HG02623 (cell line): ENCODE data around the gene GATB.

ENCODE experiments used
- ATAC-seq: cut with Tn5 transposase; IDR thresholded peaks from one replicate; pipeline ENCODE4 v1.9.1; 2021; ENCODE audit warnings: moderate library complexity; ENCODE audit not compliant: unreplicated experiment

The GATB gene

DNA sequence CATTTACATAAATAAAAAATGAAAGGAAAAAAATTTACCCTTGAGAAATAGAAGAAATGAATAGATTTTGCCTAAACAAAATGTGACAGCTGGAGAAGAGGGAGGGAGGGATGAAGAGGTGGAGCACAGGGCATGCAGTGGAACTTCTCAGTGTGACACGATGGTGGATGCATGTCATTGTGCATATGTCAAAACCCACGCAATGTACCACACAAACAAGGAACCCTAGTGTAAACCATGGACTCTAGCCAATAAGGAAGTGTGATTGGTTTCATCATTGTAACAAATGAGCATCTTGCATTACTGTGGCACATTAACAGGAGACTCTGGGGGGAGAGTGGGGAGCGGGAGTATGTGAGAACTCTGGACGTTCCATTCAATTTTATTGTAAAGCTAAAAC lies 58.6 kb downstream of the GATB start:
- no peak for ATAC-seq

DNA sequence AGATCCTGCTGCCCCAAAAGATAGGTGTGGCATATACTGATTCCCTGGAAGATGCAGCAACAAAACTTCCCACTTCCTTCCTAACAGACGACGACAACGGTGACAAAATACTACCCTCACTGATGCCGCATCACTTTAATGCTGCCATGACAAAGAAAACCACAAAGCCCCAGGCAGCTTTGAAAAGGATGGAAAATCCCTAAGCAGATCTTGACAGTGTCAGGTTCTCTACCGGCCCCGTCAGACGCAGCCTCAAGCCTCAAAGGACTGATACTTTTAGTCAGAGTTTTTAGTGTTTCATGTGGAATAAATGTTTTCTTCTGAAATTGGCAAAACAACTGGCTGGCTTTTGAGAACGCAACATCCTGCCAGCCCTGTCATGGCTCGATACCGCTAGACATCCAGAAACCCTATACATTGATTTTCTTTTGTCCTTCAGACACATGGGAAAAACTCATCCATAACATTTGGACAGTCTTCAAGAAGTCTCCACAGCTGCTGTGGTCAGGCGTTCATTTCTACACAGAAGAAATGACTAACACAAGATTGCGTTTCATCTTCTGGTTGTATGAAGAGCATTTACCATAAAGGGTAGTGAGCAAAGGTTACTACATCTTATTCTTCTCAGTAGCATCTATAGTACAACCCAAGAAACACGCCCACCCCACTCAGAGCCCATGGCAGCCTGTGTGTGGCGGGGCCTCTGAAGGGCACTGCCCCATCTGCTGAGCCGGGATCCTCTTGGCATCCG lies 60.1 kb downstream of the GATB start:
- no peak for ATAC-seq

DNA sequence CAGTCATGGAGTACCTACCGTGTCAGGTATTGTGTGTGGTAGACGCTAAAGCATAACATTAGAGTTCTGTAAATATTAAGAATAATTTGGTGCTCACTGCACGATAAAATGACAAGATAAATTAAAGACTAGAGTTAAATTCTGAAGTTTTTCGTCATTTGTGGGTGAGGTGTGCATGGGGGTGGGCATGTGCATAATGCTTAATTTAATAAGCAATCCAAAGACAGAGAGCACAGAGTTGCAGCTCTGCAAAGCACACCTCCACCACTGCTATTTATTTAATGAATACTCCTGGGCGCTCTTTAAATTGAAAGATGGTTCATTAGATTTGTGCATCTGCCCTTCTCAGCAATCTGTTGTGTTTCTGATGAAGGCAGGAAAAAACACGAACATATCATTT lies 62.6 kb downstream of the GATB start:
- no peak for ATAC-seq

DNA sequence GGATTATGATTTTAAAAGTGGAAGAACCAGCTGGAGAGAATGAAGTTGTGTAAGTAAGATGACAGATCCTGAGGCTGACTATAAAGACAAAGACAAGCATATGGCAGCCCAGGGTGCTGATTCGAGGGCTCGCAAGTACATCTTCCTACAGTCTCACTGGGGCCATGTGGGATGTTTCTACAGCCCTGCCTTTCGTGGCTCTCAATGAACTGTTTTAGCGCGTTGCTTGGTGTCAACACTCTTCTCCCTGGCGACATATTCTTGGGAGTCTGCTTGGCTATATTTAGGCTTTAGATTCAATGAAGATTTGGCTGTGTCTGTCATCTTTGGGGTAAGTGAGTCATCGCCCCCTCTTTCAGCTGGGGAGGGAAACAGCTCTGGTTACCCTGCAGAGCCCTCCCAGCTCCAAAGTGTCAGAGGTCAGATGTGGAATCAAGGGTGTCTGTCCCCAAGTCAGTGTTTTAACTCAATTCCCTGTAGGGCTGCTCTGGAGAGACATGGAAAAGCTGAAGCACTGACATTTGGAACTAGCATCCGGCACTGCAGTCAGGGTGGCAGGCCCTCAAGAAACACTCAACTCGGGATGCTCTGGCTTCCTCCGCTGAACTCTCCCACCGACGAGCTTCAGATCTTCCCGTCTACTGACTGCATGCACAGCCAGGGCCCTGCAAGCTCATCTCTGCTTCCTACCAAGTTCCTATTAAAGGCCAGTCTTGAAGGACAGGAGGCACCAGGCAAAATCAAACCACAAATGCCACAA lies 65.7 kb downstream of the GATB start:
- no peak for ATAC-seq

DNA sequence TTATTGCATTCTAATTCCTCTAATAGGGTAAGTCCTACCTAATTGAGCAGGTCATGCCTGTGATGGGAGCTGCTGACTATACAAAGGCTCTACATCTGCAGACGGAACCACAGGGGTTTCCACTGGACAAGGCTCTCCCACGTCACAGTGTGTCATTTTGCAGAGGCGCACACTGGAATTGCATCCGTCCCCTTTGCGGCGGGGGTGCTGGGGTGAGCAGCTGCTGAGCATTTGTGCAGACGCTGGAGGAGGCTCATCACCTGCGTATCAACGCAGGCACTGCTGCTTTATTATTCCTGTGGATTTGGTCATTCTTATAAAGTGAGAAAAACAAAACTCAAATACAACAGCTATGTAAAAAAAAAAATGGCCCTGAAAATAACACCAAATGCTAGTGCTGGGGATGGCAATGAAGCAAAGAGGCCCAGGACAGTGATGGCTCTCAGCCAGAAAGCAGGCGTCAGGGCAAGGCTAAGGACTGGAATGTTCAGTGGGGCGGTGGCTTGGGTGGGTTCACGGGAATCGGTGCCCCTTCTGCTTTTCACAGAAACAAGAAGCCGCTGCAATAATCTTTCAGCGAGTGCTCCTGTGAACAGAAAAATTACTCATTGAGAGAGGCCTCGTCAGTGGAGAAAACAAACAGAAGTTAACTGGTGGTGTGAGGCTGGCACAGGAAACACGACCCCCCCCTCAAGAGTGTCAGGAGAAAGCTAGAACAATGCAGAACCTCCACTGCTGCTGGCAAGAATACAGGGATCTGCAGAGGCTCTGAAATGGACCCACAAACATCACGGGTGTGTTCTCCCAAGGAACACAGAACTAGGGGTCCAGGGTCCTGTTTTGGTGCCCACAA lies 67.8 kb downstream of the GATB start:
- no peak for ATAC-seq

DNA sequence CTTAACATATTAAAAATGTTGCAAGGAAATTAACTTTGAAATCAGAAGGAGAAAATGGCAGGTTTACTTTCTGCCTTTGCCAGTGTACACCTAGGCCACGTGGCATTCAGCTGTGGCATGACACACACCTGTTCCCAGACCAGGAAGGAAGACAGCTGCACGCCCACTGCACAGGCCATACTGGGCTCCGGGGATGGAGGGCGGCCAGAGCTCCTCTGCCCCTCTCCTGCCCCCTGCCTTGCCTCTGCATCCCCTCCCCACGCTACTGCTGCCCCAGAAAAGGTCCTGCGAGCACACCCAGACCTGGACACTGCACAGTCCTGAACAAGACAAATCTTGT lies 68.4 kb downstream of the GATB start:
- no peak for ATAC-seq

DNA sequence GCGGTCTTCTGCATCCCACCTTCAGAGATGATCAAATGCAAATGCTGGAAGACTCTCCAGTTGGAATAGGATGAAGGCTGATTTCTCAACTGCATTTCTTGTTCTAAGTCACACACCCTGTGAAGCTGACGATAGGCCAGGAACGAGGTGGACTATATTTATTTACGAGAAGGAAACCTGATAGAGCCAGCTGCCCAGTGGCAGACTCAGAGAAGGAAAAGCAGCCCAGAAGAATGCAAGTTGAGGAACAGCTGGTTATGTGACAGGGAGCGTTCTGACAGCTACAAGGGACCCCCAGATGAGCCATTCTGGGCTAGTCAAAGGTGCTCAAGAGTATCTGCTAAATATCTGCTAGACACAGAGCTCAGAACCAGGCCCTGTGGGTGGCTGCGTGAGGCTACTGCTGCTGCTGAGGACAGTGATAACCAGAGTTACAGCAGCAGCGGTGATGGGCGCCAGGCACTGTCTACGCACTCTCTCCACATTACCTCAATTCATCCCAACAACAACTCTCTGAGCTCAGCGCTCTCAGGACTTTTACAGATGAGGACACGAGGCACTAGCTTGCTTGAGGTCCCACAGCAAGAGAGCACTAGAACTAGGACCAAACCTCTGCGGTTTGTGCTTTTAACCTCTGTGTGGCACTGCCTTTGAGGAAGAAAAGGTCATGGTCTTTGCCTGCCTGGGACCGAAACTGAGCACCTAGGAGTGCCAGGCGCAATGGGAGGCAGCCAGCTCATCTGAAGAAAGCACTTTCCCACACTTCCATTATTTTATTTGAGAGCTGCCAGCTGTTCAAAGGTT lies 69.0 kb downstream of the GATB start:
- no peak for ATAC-seq

DNA sequence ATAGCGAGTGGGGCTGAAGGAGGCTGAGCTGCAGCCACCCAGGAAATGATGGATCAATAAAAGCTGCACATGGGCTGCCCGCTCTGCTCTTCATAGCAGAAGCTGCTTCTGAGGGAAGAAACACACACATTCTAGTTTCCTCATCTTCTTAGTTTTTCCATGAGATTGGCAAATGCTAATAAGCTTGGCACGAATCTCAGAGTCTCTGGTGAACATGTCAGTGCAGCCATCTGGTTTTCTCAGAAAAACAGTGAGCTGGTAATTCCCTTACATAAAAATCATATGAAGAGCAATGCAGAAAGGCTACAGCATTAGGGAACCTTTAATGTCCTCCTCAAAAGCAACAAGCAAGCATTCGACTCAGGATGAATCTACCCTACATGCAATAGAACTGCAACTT lies 69.9 kb downstream of the GATB start:
- ATAC-seq, result no peak

DNA sequence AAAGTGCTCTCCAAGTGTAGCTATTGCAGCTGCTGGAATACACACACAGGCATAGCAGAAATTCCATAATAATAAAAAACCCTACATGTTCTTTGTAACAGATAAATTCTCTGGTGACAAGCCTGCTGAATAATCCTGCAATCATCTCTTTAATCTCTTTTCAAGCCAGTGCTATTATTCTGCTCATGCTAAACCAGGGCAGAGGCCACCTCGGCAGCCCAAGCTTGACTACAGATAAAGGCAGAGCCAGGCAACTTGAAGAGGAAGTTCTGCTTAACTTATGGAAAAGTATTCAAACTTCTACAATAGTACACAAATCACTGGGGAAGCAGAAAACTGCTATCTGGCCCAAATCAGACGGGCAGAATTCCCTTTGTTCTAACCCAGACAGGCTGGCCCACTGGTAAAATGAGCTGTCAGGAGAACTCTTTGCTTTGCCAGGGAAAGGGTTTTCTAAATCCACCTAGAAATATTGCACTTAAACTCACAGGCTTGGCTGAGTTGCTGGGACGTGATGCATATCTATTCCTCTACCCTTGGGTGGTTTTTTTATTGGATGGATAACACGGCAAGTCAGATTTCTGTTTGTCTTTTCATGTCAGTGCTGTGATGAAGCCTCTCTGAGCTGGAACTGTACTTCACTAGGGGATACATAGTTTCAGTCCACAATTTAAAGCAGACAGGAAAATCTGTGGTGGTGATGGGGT lies 70.5 kb downstream of the GATB start:
- ATAC-seq, result no peak

DNA sequence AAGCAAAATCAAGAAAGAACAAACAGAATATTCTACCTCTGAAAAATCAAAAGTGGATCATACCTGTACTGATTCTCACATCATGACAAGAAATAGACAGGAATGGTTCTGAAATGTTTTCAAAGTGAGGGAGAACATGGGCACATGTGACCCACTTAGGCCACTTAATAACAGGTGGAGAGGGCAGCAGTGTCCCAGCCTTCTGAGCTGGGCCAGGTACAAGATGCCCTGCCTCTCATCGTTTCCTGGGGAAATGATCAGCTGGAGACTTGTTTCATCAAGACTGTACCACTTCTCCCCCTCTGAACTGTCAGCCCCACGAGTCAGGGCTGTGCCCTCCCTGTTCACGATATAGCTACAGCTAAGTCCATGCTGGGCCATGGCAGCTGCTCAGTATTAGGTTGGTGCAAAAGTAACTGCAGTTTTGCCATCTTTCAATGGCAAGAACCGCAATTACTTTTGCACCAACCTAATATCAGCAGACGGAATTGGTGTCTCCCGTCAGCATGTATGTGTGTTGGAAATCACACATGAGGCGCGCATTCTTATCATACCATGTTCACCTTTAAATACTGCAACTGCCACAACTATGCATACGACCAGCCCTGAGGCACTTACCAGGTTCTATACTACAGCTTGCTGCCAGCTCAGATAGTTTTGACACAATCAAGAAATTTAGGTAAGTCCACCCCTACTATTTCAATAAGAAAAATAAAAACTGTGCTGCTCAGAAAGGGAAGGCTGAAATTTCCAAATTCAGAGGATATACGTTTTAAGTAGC lies 71.4 kb downstream of the GATB start:
- ATAC-seq, result no peak

DNA sequence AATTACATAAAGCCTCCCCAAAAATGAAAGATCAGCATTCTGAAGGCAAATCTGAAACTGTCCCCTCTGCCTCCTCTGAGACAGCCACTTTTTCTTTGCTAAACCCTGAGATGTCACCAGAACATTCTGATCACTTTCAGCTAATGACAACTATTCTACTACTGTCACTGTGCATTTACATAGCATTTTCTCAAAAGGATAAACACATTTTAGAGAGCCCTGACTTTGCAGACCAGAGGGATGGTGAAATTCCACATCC lies 72.1 kb downstream of the GATB start:
- ATAC-seq, result no peak

DNA sequence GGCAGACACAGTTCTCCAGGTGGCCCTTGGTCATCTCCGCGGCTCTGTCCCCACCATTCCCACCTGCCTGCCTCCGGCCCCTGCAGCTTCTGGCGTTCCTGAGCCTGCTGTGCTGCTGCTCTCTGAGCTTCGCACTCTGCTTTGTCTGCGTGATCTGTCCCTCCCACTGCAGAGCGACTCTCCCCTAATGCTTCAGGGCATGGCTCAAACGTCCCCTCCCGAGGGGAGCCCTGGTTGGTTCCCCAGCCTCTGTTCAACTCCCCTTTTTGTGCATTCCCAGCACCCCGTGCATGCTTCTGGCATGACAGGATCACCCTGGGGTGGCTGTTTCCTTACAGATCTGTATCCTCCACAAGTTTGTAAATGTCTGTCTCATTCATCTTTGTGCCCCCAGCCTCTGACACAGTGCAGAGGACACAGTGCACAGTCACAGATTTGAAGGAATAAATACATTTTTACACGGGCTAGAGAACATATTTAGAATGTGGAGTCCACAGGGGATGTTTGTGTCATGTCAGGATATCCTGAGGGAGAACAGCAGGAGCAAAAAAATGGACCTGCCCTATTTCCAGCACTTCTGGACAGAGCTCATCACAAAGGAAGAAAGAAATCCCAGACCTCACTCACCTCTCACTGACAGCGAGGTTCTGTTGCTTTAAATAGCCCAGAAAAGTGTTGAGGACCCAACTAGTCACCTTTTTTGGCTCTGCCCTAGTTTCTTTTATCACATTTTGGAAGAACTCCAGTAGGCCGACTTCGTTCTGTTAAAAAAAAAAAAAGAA lies 72.6 kb downstream of the GATB start:
- no peak for ATAC-seq

DNA sequence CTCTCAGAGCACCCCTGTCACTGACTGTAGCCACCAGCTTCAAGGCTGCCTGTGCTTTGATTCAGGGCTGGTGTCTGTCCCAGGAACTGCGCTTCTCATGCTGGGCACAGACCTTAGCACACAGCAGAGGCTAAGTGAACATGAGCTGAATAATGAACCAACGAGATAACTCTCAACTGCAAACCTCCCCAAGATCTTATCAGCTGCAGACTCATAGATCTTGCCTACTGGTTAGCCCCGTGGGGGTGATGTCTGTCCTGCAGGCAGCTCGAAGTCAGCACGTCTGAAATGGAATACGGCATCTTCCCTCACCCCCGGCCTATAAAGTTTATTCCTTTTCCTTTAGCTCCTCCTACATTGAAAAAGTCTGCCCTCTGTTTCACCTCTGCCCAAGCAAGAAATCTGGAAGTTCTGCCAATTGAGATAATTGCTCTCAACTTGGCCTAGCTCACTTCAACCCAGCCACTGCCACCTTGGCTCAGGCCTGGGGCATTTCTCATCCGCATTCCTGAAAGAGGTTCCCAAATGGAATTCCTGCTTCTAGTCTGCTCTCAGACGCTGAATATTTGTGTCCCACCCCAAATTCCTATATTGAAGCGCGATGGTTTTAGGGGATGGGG lies 73.7 kb downstream of the GATB start:
- no peak for ATAC-seq

DNA sequence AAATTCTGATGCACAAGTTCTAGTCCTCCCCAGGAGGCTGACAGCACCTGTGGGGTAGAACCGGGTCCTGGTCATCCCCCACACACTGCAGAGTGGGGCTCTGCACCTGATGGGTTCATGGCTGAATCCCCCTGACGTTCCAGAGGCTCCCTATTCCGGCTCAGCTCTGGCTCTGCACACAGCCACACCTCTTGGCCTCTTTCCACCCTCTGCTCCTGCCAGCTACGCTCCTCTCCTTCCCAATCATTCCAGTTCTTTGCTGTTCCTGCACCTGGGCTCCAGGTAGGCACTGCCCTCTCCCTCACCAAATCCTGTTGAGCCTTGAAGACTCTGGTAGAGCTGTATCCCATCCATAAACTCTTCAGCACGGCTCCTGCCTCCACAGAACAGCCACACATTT lies 75.5 kb downstream of the GATB start:
- no peak for ATAC-seq

DNA sequence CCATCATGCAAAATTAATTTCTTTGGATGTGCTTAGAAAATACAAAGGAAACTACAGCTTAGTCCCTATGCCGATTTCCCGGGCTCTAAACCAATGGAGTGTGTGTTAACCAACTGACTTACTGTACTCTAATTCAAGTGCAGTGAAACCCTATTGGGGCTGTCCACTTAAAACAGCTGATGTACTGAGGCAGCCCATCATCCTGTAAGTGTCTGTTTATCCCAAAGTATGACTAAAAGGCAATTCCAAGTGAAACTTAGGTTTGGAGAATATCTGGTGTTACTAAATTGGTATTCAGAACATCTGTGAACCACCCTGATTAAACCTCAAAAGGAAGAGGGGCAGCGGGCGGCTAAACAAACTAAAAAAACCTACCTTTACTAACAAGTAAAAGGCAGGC lies 79.7 kb downstream of the GATB start:
- no peak for ATAC-seq

DNA sequence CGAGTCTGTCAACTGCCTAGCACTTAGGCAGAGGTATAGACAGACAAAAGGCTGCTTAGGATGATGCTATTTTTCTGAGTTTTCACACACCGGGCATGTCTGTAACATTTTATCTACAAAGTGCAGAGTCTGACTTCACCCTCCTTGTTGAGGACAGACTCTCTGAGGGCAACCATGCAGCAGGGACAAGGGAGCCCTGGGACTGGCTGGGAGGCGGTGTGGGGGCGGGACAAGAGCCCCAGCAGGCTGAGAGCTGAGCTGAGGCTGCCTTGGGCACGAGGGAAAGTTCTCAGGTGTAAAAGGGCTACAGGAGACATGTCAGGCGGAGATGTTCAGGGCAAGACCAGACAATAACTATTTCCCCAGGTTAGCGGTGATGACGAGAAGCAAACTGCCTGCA lies 81.6 kb downstream of the GATB start:
- ATAC-seq, result no peak

DNA sequence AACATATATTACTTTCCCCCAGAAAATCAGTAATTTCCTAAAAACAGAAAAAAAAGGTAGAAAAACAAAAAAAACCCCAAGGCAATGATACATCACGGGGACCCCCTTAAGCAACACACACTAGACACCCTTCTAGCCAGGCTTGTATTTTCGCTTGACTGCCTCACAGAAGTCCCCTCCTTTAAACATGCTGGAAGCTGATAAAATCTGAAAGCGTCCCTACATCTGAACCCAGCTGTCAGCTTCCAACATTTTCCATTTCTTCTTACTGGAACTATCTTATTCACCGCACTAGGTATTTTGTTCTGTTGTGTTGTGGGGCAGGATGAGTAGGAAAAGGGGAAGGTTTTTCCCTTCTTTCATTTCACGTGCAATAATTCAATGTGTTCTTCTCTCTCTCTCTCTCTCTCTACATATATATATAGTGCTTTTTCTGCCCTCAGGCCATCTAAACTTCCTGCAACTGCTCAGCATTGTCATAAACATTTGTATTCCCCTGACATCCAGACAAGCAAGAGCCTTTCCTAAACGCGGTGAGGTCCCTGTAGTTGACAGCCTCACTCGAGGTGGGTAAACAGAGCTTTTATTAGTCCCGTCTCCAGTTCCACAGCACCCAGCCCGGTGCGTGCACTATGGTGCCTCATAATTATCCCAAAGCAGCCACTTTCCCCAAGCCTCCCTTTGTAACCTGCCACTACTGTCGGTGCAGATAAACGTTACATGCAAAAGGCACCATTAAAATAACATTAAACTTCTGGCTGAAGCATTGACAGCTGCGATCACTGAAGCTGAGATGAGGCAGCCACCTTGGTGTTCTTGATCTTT lies 82.5 kb downstream of the GATB start:
- ATAC-seq, result no peak

DNA sequence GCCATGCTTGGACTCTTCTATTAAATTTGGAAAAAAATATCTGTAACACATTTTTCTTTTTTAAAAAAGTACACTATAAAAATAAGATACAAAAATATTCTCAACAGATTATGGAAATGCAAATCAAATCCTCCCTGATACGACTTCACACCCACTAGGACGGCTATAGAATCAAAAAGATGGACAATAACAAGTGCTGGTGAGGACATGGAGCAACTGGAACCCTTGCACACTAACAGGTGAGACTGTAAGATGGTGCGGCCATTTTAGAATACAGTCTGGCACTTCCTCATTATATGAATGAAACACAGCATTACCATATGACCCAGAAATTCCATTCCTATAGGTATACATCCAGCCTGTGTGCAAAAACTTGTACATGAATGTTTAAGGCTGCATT lies 83.6 kb downstream of the GATB start:
- ATAC-seq, result no peak
